Spleen (tissue), 11 donors: ENCODE results near the gene C14orf180. TPM values are rescaled to one million over a fixed set of nuclear protein-coding genes. Genes with fewer than 3 reads are reported as not detected.
A peak's percentile ranks its signal among the peaks of the same experiment; 100 is the strongest.

Source experiments
- DNase-seq: peaks from one replicate; pipeline ENCODE4 v3.0.0-alpha.2; 2020
- H3K27ac ChIP-seq, 8 donors: fragments of 200-600 bp; sonication (generic) in 7 of 8; 1 replicate in 4 of 8; 2 replicates in 4 of 8; pipeline versions ENCODE4 v1.5.0 to v1.8.0; 2016 to 2021; ENCODE audit warnings: inconsistent platforms in 4 of 8, mild to moderate bottlenecking in 4 of 8, moderate library complexity in 1 of 8
- H3K27me3 ChIP-seq, 7 donors: fragments of 200-600 bp; sonication (generic) in 6 of 7; replicated peaks in 1 of 7; 1 replicate in 4 of 7; 2 replicates in 3 of 7; pipeline versions ENCODE4 v1.5.0 to v1.8.0; 2016 to 2021; ENCODE audit warnings: inconsistent platforms in 3 of 7, mild to moderate bottlenecking in 1 of 7
- H3K36me3 ChIP-seq, 6 donors: fragments of 200-600 bp; sonication (generic) in 5 of 6; 1 replicate in 4 of 6; 2 replicates in 2 of 6; pipeline versions ENCODE4 v1.5.0 to v1.8.0; 2016 to 2021; ENCODE audit warnings: inconsistent platforms in 2 of 6
- H3K4me1 ChIP-seq, 6 donors: fragments of 200-600 bp; sonication (generic) in 5 of 6; 1 replicate in 3 of 6; 2 replicates in 3 of 6; pipeline versions ENCODE4 v1.5.0 to v1.8.0; 2016 to 2021; ENCODE audit warnings: inconsistent platforms in 3 of 6
- H3K4me3 ChIP-seq, 8 donors: fragments of 200-600 bp; sonication (generic) in 7 of 8; 1 replicate in 4 of 8; 2 replicates in 4 of 8; pipeline versions ENCODE4 v1.5.0 to v1.8.0; 2016 to 2021; ENCODE audit warnings: inconsistent platforms in 4 of 8, mild to moderate bottlenecking in 4 of 8, moderate library complexity in 2 of 8
- H3K9me3 ChIP-seq, 8 donors: fragments of 200-600 bp; sonication (generic) in 7 of 8; 1 replicate in 4 of 8; 2 replicates in 4 of 8; pipeline versions ENCODE4 v1.5.0 to v1.8.0; 2016 to 2021; ENCODE audit warnings: inconsistent platforms in 4 of 8
- CTCF ChIP-seq, 11 experiments: fragments of 200-600 bp in 7 of 11; fragments of 450-650 bp in 4 of 11; sonication (generic) in 4 of 11; IDR thresholded peaks in 8 of 11; conservative IDR thresholded peaks in 3 of 11; 1 replicate in 7 of 11; 2 replicates in 4 of 11; pipeline versions ENCODE4 v1.4.0 to v1.8.0; 2016 to 2021; ENCODE audit warnings: antibody characterized with exemption in 11 of 11, inconsistent platforms in 4 of 11, mild to moderate bottlenecking in 1 of 11
- POLR2A ChIP-seq, 3 donors: fragments of 450-650 bp; IDR thresholded peaks; one replicate each; pipeline ENCODE4 v1.5.1; 2017; ENCODE audit warnings: antibody characterized with exemption in 3 of 3, mild to moderate bottlenecking in 1 of 3
- POLR2AphosphoS5 ChIP-seq, 3 donors: sonication (generic); formaldehyde crosslinking; IDR thresholded peaks; one replicate each; pipeline ENCODE4 v1.5.1; 2017; ENCODE audit warnings: antibody characterized with exemption in 3 of 3
- WGBS, 5 donors: extraction: QIAGEN DNeasy Blood & Tissue Kit in 3 of 5; methylation state at CpG; one replicate each; pipeline versions ENCODE4 v1.1.5 to v1.1.7; 2013 to 2018; 5-methylcytosine and 5-hydroxymethylcytosine counted together
- intact Hi-C: fragments of 100-400 bp; cut with DNase I; formaldehyde crosslinking; loops from one replicate; pipeline ENCODE4 v1.15.0; 2023; ENCODE audit warnings: low total_unique reads
- polyA plus RNA-seq, 3 donors: library from polyadenylated mRNA; stranded (reverse); fragments of 200-250 nt; gene quantifications; one replicate each; pipeline ENCODE4 v1.2.1, GENCODE V29; 2013
- total RNA-seq, 7 donors: library from RNA; depleted of rRNA in 3 of 7; stranded (reverse); fragments of >200 nt in 3 of 7; fragmentation: NEBNext Ultra II Directional in 4 of 7; extraction: Animal tissue kit (Norgen Biotek cat#: 25700) in 4 of 7; gene quantifications; one replicate each; pipeline versions ENCODE4 v1.1.0 to v1.2.1, GENCODE V29; 2016 to 2021
- donor health status: healthy with polysubstance abuse.
- donor health status: DM: no; HTN: no; CAD: no; lungs with moderate emphysema.
- donor health status: DM: no; HTN: no; CAD: no.
- donor health status: Bipolar disorder and iron deficiency.
- donor health status: healthy.
- donor health status: DM: no; HTN: no; CAD: no.
- donor health status: DM: yes; HTN: yes; CAD: no.

Gene C14orf180
- total and polyA plus RNA-seq, 10 donors, result 0.17 to 0.70 (median 0.28) TPM; not detected in 5

GRCh38 chr14:104598910-104599273 lies 19.3 kb downstream of the C14orf180 start:
- H3K4me3 ChIP-seq, result no peak overlapping the region
- H3K27me3 ChIP-seq, result peaks cover 0 to 90% (median 27%) of the 10 kb centered on the region in 7 donors
- H3K4me1 ChIP-seq, result peaks cover 0 to 2% (median under 1%) of the 10 kb centered on the region in 6 donors
- intact Hi-C loops, result no loop called here
- no peak overlapping the region for H3K27ac ChIP-seq
- 86 to 93% (median 89%) methylated on average over 9 to 12 of the region's 12 CpGs for WGBS, 5 donors
- H3K36me3 ChIP-seq, result no peaks in the 10 kb centered on the region
- DNase-seq, result no peak
- TF ChIP-seq POLR2AphosphoS5 (IDR thresholded peaks at IDR 0.05) (no peak), CTCF (IDR thresholded peaks at IDR 0.05 in 8 of 11, conservative IDR thresholded peaks at IDR 0.05 in 3 of 11) (no peak), POLR2A (IDR thresholded peaks at IDR 0.05) (no peak)
- H3K9me3 ChIP-seq, result no peaks in the 10 kb centered on the region

DNA sequence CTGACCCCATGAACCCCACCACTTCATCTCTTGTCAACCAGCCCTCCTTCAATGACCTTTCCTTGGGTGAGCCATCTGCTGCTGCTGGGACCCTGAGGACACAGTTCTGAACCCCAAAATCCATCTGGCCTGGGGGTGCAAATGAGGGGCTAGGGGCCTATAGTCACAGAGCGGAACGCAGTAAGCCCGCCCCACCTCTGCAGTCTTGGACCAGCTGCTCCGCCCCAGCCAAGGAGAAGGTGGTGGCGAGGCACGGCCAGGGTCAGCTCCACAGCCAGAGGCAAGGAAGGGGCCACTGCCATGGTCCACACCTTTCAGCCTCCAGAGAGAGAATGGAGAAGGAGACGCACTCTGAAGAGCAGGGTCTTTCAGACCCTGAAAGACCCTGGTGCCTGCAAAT lies 19.9 kb downstream of the C14orf180 start:
- intact Hi-C loops, result no loop called here
- no peaks in the 10 kb centered on the region for H3K9me3 ChIP-seq
- peak; percentile 56 for DNase-seq
- H3K36me3 ChIP-seq, result no peaks in the 10 kb centered on the region
- peaks cover 0 to 7% (median 3%) of the 10 kb centered on the region in 6 donors for H3K4me1 ChIP-seq
- H3K27ac ChIP-seq, result no peak overlapping the region
- H3K4me3 ChIP-seq, result no peak overlapping the region
- peaks cover 0 to 96% (median 32%) of the 10 kb centered on the region in 7 donors for H3K27me3 ChIP-seq
- 78 to 97% (median 92%) methylated on average over 7 of the region's 7 CpGs for WGBS, 5 donors
- no peak for TF ChIP-seq POLR2AphosphoS5 (IDR thresholded peaks at IDR 0.05)
- no peak for TF ChIP-seq POLR2A (IDR thresholded peaks at IDR 0.05)

- Histone ChIP-seq H3K9me3 (no peaks in the 10 kb centered on the region), H3K27ac (no peak overlapping the region), H3K36me3 (no peaks in the 10 kb centered on the region), H3K27me3 (peaks cover 0 to 99% (median 40%) of the 10 kb centered on the region in 7 donors), H3K4me1 (peaks cover 0 to 8% (median 4%) of the 10 kb centered on the region in 6 donors), H3K4me3 (no peak overlapping the region)
- 23 to 41% (median 26%) methylated on average over 9 to 14 of the region's 14 CpGs for WGBS, 5 donors
- peak; percentile 56 for DNase-seq
- TF ChIP-seq CTCF (IDR thresholded peaks at IDR 0.05 in 8 of 11, conservative IDR thresholded peaks at IDR 0.05 in 3 of 11), result no peak
- TF ChIP-seq POLR2AphosphoS5 (IDR thresholded peaks at IDR 0.05), result no peak
- no peak for TF ChIP-seq POLR2A (IDR thresholded peaks at IDR 0.05)
- intact Hi-C loops, result no loop called here
Observed at GRCh38 chr14:104600141-104600643, 20.6 kb downstream of the C14orf180 start.

GRCh38 chr14:104600805-104601204 lies 21.2 kb downstream of the C14orf180 start:
- WGBS, 5 donors, result 63 to 88% (median 78%) methylated on average over 4 to 8 of the region's 8 CpGs
- peaks cover 0 to 100% (median 45%) of the 10 kb centered on the region in 7 donors for H3K27me3 ChIP-seq

More at GRCh38 chr14:104600805-104601204, 21.2 kb downstream of the C14orf180 start:
- peaks cover 0 to 8% (median 4%) of the 10 kb centered on the region in 6 donors for H3K4me1 ChIP-seq
- peak; percentile 54 for DNase-seq
- intact Hi-C loops, result no loop called here
- no peaks in the 10 kb centered on the region for H3K36me3 ChIP-seq
- no peak overlapping the region for H3K27ac ChIP-seq
- no peak overlapping the region for H3K4me3 ChIP-seq
- no peaks in the 10 kb centered on the region for H3K9me3 ChIP-seq
- no peak for TF ChIP-seq CTCF (IDR thresholded peaks at IDR 0.05 in 8 of 11, conservative IDR thresholded peaks at IDR 0.05 in 3 of 11)
- no peak for TF ChIP-seq POLR2AphosphoS5 (IDR thresholded peaks at IDR 0.05)
- TF ChIP-seq POLR2A (IDR thresholded peaks at IDR 0.05), result no peak
